GM12891 (cell line): Measurements from ENCODE around the gene OLFML2B.

Source experiments
- POLR2A ChIP-seq: IDR thresholded peaks from 2 replicates; pipeline ENCODE4 v1.6.1; 2011; ENCODE audit warnings: low read depth, low read length, control low read depth
- POLR2AphosphoS5 ChIP-seq: IDR thresholded peaks from 2 replicates; pipeline ENCODE4 v1.6.1; 2011; ENCODE audit warnings: low read depth, low read length, control low read depth

DNA sequence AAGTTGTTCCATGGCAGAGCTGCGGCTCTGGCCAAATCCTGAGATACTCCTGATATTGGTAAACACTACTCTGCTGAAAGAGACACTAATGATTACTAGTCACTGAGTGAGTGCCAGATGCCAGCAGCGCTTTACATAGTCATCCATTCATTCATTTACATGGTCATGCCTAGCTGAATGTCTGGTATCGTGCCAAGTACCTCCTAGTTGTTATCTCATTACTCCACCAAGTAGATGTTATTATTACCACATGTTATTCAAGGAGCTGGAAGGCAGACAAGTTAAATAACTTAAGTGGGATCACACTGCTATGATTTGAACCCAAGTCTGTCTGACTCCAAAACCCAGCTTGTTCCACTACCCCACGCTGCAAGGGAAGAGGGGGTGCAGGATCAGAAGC is 4.7 kb downstream of the OLFML2B start:
- TF ChIP-seq POLR2A (no peak), POLR2AphosphoS5 (no peak)
